ENCODE measurements around the gene FAP. TPM values are rescaled to one million over a fixed set of nuclear protein-coding genes. Genes with fewer than 3 reads are reported as not detected.

Gene FAP
- total RNA-seq, 4 donors from 2014 or later: 11.5 to 31.8 (median 31.0) TPM

DNA sequence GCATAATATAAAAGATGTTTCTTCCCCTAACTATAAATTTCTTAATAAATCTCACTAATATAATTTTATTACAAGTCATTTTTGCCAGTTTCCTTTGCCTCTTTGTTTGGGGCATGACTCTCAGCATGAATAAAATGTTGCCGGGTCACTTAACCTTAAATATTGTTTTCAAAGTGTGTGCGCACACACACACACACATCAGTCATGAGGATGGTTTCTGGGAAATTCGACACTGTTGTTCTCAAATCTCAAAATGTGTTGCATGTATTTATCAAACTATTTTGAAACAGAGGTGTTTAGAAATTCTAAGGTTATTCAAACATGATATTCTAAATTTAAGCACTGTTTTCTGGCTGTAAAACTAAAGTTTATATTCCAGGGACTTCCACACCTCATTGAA is 31.5 kb downstream of the FAP start:
- TF ChIP-seq, protein P1, sequence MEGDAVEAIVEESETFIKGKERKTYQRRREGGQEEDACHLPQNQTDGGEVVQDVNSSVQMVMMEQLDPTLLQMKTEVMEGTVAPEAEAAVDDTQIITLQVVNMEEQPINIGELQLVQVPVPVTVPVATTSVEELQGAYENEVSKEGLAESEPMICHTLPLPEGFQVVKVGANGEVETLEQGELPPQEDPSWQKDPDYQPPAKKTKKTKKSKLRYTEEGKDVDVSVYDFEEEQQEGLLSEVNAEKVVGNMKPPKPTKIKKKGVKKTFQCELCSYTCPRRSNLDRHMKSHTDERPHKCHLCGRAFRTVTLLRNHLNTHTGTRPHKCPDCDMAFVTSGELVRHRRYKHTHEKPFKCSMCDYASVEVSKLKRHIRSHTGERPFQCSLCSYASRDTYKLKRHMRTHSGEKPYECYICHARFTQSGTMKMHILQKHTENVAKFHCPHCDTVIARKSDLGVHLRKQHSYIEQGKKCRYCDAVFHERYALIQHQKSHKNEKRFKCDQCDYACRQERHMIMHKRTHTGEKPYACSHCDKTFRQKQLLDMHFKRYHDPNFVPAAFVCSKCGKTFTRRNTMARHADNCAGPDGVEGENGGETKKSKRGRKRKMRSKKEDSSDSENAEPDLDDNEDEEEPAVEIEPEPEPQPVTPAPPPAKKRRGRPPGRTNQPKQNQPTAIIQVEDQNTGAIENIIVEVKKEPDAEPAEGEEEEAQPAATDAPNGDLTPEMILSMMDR (IDR thresholded peaks at IDR 0.05; ENCODE audit: low read depth): no peak

DNA sequence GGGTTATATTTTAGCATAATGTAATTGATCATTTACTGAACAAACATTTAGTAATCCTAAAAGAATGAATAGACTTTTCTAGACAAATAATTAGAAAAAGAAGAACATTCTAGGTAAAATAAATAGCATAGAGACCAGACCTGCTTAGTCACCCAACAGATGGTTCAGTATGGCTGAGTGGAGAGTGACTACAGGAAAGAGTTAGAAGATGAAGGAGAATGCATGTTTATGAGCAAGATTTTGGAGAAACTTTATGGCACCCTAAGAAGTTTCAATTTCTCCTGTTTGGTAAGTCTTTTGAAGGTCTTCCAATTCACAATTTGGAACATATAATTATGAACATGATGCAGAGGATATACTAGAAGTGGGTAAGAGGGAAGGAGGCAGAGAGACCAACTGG is 32.9 kb downstream of the FAP start:
- TF ChIP-seq, protein P1 (IDR thresholded peaks at IDR 0.05; ENCODE audit: low read depth): no peak

DNA sequence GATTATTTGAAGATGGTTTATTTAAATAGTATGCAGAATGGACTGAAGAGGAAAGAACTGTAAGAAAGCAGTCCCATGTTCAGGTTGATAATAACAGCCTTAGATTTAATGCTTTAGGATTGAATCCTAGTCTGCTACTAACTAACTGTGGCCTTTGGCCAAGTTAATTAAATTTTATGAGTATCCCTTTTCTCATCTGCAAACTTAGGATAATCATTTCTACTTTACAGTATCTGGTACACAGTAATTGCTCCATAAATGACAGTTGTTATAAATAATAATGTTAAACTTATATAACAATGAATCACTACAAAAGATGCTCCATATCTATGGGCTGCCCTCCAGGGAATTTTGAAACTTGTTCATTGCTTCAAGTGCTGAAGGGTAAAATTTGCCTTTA is 41.0 kb downstream of the FAP start:
- TF ChIP-seq, protein P1 (IDR thresholded peaks at IDR 0.05; ENCODE audit: low read depth): no peak

DNA sequence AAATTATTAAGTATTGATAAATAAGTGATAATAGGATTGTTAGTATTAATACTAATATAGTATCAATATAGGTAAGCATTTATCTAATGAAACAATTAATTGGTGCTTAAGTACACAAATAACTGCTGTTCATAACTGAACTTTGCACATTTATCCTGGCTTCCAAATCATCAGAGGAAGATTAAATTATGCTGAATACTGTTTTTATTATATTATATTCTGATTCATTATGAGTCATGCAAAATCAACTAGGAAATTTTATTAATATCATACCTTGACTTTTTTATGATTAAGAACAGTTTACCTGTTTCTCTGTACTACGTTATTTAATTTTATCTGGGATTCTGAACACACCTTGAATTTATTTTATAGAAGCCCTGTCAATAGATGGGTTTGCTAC is 42.6 kb downstream of the FAP start:
- TF ChIP-seq, protein P1 (IDR thresholded peaks at IDR 0.05; ENCODE audit: low read depth): no peak

DNA sequence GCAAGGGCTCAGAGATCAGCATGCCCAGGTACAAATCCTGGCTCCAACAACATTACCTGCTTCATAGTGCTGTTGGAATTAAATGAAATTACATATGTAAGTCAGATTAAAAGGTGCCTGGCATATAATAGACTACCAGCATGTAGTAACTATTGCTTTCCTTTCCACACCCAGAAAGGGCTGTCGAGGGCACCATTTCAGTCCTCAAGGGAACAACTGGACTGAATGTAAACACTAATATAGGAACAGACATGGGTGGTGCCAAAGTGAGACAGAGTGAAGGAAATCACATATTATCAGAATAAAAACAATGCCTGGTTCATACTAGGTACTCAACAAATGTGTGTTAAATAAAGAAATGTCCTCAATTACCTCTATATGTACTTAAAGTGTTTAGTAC is 43.3 kb downstream of the FAP start:
- TF ChIP-seq, protein P1 (IDR thresholded peaks at IDR 0.05; ENCODE audit: low read depth): no peak

DNA sequence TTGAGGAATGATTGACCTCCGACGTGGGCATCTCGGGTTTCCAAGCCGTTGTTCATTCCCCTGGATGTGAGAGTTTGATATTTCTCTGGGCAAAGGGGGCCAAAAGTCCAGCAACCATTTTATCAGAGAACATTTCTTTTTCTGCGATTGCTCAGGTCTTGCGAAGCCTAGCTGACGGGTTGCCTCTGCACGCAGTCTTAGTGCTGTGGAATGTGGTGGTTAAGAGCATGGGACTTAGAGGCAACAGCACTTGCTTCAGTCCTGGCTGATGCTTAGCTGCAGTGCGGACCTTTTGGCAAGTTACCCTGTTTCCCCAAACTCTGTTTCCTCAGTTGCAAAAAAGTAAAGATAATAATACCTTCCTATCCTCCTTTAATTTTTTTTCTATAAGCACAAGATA is 45.0 kb downstream of the FAP start:
- TF ChIP-seq, protein P1 (IDR thresholded peaks at IDR 0.05; ENCODE audit: low read depth): no peak

DNA sequence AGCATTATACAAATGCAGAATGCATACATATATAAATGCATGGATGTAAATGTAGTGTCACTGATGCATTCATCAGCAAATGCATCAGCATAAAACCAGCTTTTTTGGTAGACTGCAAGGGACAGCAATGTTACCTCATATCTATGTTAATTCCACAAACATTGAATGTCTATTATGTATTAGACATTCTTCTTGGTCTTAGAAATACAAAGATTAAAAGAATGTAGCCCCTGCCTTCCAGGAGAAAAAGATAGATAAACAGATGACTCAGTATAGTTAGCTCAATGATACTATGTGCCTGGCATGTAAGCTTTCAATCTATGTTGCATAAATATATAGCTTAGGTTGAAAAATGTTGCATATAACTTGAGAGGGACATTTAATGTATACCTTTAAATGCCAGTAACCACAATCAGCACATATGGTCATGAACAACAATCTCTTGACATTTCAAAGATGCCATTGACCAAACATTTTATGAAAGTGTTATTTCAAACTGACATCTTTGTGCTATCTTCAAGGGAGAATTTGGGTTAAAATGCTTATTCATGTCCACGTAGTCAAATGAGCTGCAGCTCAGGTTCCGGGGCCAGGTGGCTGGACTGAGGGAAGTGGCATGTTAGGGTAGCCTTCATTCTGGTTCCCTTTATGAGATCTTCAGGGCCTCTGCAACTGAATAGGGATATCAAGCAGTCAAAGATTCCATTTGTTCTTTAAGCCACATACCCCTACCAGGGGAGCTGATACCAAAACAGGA is 46.0 kb downstream of the FAP start:
- TF ChIP-seq, protein P1 (IDR thresholded peaks at IDR 0.05; ENCODE audit: low read depth): no peak

Measured in subcutaneous adipose tissue (tissue), 4 donors.